ENCODE data around the gene GLB1L.
A peak's percentile ranks its signal among the peaks of the same experiment; 100 is the strongest.

Gene GLB1L

DNA sequence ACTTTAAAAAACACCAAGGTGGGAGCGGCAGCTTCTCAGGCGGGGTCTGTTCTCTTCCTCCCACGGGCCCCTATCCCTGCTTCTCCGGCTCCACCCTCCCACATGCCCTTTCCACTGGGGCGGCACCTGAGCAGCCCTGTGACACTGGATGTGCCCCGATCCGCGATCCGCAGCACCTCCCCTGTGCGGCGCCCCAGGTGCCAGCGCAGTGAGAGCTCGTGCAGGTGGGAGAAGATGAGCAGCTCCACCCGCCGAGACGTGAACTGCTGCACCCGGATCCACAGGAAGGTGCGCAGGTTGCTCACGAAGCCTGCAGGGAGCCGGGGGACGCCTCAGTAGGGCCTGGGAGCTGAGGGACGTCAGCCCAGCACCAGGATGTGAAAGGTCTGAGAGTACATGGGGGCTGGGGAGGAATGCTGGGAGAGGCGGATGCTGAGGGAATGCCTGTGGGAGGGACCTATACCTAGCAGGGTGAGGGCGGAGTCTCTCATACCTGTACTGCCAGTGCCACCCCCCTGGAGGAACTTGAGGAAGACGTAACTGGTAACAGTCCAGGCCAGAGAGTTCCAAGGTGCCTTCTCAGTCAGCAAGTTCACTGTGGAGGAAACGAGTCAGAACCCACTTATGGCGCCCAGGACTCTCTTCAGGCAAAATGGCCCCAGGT lies 29.2 kb downstream of the GLB1L start:
- Mint-ChIP-seq H3K9me3 (no peaks in the 10 kb centered on the region), H3K27ac (peak overlapping the region in 1 of 3 experiments; percentile 92), H3K4me3 (peak overlapping the region in 1 of 3 experiments; percentile 31), H3K27me3 (ENCODE audit: low read depth) (no peaks in the 10 kb centered on the region), H3K36me3 (ENCODE audit: low read depth) (peaks cover 28% of the 10 kb centered on the region), H3K4me1 (peaks cover 28% of the 10 kb centered on the region)
- TF ChIP-seq CTCF (IDR thresholded peaks at IDR 0.05; ENCODE audit: unreplicated experiment in 3 of 3) = no peak

DNA sequence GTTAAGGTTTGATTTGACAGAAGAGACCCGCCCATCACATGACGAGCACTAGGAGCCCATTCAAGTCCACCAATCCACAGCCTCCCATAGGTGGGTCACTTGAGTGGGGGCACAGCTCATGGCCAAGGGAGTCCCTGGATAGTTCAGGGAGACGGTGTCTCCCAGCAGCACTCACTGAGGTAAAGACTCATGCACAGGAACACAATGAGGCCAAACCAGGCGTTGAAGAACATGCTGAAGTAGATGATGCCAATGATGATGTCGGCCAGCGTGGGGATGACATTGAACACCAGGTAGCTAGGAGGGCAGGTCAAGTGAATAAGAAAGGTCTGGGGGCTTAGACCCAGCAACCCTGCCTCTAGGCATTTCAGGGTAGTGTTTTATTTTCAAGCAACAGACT lies 30.5 kb downstream of the GLB1L start:
- no peaks in the 10 kb centered on the region for H3K9me3 Mint-ChIP-seq
- peaks cover 27% of the 10 kb centered on the region for H3K4me1 Mint-ChIP-seq
- peak overlapping the region in 1 of 3 experiments; percentile 92 for H3K27ac Mint-ChIP-seq
- H3K27me3 Mint-ChIP-seq (ENCODE audit: low read depth) = no peaks in the 10 kb centered on the region
- peaks cover 36% of the 10 kb centered on the region for H3K36me3 Mint-ChIP-seq (ENCODE audit: low read depth)
- H3K4me3 Mint-ChIP-seq = peak overlapping the region; percentile 33 to 43 (median 39)
- TF ChIP-seq CTCF (IDR thresholded peaks at IDR 0.05; ENCODE audit: unreplicated experiment in 3 of 3) = no peak

GRCh38 chr2:219214141-219214540 lies 31.1 kb downstream of the GLB1L start:
- no peak overlapping the region for H3K4me3 Mint-ChIP-seq
- H3K27ac Mint-ChIP-seq = peak overlapping the region in 1 of 3 experiments; percentile 92
- H3K9me3 Mint-ChIP-seq = no peaks in the 10 kb centered on the region
- peaks cover 36% of the 10 kb centered on the region for H3K36me3 Mint-ChIP-seq (ENCODE audit: low read depth)
- H3K27me3 Mint-ChIP-seq (ENCODE audit: low read depth) = no peaks in the 10 kb centered on the region
- H3K4me1 Mint-ChIP-seq = peaks cover 21% of the 10 kb centered on the region
- TF ChIP-seq CTCF (IDR thresholded peaks at IDR 0.05; ENCODE audit: unreplicated experiment in 3 of 3) = no peak

DNA sequence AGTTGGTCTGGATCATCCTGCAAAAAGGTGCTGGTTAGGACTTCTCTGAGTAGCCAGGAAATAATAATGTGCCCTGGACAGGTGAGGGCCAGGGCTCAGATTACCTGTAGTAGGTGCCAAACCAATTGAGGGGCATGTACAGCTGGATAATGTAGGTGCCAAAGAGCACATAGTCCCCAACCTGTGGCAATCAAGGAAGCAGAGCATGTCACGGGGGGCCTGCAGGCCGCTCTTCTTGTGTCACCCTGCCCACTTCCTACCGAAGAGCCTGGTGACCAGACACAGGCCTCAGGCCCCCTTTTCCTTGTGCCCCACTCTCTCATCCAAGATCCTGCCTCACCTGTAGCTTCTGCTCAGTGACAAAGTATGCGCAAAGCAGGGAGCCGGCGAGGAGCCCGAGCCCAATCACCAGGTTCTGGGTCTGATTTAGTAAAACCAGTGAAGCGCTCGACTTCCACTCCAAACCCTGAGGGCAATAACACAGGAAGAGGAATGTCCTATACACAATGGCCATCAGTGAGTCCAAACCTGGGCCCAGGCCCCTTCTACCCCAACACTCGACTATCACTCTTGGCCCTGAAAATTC lies 31.7 kb downstream of the GLB1L start:
- Mint-ChIP-seq H3K9me3 (no peaks in the 10 kb centered on the region), H3K4me1 (peaks cover 17% of the 10 kb centered on the region), H3K36me3 (ENCODE audit: low read depth) (peaks cover 39% of the 10 kb centered on the region), H3K27ac (no peak overlapping the region), H3K27me3 (ENCODE audit: low read depth) (no peaks in the 10 kb centered on the region), H3K4me3 (no peak overlapping the region)
- no peak for TF ChIP-seq CTCF (IDR thresholded peaks at IDR 0.05; ENCODE audit: unreplicated experiment in 3 of 3)

GRCh38 chr2:219213026-219213415 lies 32.2 kb downstream of the GLB1L start:
- Mint-ChIP-seq H3K27me3 (ENCODE audit: low read depth) (no peaks in the 10 kb centered on the region), H3K36me3 (ENCODE audit: low read depth) (peaks cover 44% of the 10 kb centered on the region), H3K4me1 (peaks cover 21% of the 10 kb centered on the region), H3K27ac (no peak overlapping the region), H3K4me3 (no peak overlapping the region), H3K9me3 (no peaks in the 10 kb centered on the region)
- TF ChIP-seq CTCF (IDR thresholded peaks at IDR 0.05; ENCODE audit: unreplicated experiment in 3 of 3) = no peak

DNA sequence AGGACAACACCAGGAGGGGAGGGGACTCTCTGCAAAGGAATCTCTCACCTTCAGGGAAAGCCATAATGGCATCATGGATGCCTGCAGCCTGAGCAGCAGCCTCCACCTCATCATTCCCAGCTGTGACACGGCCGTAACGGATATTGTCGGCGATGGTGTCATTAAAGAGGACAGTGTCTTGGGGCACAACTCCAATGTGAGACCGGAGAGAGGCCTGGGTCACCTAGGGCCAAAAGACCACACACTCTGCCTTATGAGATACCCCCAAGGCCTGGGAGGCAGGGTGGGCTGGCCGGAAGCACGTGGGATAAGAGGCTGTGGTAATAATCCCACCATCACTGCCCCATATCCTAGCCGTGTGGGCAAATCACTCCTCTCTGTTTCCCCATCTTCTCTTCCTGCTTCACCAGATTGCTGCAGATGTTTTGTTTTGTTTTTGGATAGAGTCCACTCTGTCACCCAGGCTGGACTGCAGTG lies 34.3 kb downstream of the GLB1L start:
- H3K4me3 Mint-ChIP-seq = peak overlapping the region in 1 of 3 experiments; percentile 64
- no peaks in the 10 kb centered on the region for H3K9me3 Mint-ChIP-seq
- H3K4me1 Mint-ChIP-seq = peaks cover 28% of the 10 kb centered on the region
- H3K27me3 Mint-ChIP-seq (ENCODE audit: low read depth) = no peaks in the 10 kb centered on the region
- TF ChIP-seq CTCF (IDR thresholded peaks at IDR 0.05; ENCODE audit: unreplicated experiment in 3 of 3) = no peak
- no peak overlapping the region for H3K27ac Mint-ChIP-seq
- H3K36me3 Mint-ChIP-seq (ENCODE audit: low read depth) = peaks cover 44% of the 10 kb centered on the region

All from nephron (organoid).